HL-60 (cell line): ENCODE results near the gene TANGO6.

Experiments
- DNase-seq, 2 experiments: peaks; one replicate each; pipeline ENCODE4 v3.0.0-alpha.2; 2010 to 2020; ENCODE audit warnings: low read depth in 1 of 2, low spot score in 1 of 2
- H3K27ac ChIP-seq: fragments of 250-450 bp; sonication (Bioruptor Pico); replicated peaks from 2 replicates; pipeline ENCODE4 v1.5.1; 2020; ENCODE audit warnings: mild to moderate bottlenecking, moderate library complexity
- H3K27me3 ChIP-seq: fragments of 250-450 bp; sonication (Bioruptor Pico); 2 replicates; pipeline ENCODE4 v1.5.1; 2021; ENCODE audit warnings: mild to moderate bottlenecking, moderate library complexity; ENCODE audit not compliant: insufficient read depth, poor library complexity, severe bottlenecking
- H3K4me3 ChIP-seq: replicated peaks from 2 replicates; pipeline ENCODE4 v1.5.1; 2011; ENCODE audit warnings: mild to moderate bottlenecking, control low read depth, low read length; ENCODE audit not compliant: insufficient read depth
- GABPA ChIP-seq: IDR thresholded peaks from 2 replicates; pipeline ENCODE4 v1.6.1; 2012; ENCODE audit warnings: low read depth
- POLR2AphosphoS5 ChIP-seq: IDR thresholded peaks from 2 replicates; pipeline ENCODE4 v1.6.1; 2012; ENCODE audit warnings: low read depth
- SPI1 ChIP-seq: IDR thresholded peaks from 2 replicates; pipeline ENCODE4 v1.6.1; 2012; ENCODE audit warnings: low read depth, mild to moderate bottlenecking, borderline replicate concordance
- TF ChIP-seq, protein P1 (sequence below): IDR thresholded peaks from 2 replicates; pipeline ENCODE4 v1.6.1; 2012; ENCODE audit warnings: low read depth; ENCODE audit not compliant: insufficient replicate concordance
- TF ChIP-seq, protein P2 (sequence below): IDR thresholded peaks from one replicate; pipeline ENCODE4 v1.5.1; 2011; ENCODE audit warnings: low read length, control low read depth, inconsistent platforms; ENCODE audit not compliant: insufficient read depth

TANGO6 gene

DNA sequence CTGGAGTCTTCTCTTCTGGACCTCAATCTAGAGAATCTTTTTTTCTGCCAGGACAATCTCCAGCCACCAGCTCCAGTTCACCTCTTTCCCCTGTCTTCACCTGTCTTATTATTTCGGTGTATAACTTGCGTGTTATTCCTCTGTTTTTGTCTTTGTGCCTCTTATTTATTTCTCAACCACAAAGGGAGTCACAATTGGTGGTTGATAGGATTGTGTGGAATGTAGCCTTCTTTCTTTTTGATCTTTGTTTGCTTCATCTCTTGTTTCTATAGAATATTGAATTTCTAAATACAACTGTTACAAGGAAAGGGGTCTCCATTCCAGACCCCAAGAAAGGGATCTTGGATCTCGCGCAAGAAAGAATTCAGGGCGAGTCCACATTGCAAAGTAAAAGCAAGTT, 226.2 kb downstream of the TANGO6 start:
- Histone ChIP-seq H3K27me3 (no peaks in the 10 kb centered on the region), H3K4me3 (no peak overlapping the region), H3K27ac (no peak overlapping the region)
- TF ChIP-seq SPI1 (no peak), POLR2AphosphoS5 (no peak), GABPA (no peak)
- TF ChIP-seq, protein P1, sequence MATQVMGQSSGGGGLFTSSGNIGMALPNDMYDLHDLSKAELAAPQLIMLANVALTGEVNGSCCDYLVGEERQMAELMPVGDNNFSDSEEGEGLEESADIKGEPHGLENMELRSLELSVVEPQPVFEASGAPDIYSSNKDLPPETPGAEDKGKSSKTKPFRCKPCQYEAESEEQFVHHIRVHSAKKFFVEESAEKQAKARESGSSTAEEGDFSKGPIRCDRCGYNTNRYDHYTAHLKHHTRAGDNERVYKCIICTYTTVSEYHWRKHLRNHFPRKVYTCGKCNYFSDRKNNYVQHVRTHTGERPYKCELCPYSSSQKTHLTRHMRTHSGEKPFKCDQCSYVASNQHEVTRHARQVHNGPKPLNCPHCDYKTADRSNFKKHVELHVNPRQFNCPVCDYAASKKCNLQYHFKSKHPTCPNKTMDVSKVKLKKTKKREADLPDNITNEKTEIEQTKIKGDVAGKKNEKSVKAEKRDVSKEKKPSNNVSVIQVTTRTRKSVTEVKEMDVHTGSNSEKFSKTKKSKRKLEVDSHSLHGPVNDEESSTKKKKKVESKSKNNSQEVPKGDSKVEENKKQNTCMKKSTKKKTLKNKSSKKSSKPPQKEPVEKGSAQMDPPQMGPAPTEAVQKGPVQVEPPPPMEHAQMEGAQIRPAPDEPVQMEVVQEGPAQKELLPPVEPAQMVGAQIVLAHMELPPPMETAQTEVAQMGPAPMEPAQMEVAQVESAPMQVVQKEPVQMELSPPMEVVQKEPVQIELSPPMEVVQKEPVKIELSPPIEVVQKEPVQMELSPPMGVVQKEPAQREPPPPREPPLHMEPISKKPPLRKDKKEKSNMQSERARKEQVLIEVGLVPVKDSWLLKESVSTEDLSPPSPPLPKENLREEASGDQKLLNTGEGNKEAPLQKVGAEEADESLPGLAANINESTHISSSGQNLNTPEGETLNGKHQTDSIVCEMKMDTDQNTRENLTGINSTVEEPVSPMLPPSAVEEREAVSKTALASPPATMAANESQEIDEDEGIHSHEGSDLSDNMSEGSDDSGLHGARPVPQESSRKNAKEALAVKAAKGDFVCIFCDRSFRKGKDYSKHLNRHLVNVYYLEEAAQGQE = no peak
- TF ChIP-seq, protein P2, sequence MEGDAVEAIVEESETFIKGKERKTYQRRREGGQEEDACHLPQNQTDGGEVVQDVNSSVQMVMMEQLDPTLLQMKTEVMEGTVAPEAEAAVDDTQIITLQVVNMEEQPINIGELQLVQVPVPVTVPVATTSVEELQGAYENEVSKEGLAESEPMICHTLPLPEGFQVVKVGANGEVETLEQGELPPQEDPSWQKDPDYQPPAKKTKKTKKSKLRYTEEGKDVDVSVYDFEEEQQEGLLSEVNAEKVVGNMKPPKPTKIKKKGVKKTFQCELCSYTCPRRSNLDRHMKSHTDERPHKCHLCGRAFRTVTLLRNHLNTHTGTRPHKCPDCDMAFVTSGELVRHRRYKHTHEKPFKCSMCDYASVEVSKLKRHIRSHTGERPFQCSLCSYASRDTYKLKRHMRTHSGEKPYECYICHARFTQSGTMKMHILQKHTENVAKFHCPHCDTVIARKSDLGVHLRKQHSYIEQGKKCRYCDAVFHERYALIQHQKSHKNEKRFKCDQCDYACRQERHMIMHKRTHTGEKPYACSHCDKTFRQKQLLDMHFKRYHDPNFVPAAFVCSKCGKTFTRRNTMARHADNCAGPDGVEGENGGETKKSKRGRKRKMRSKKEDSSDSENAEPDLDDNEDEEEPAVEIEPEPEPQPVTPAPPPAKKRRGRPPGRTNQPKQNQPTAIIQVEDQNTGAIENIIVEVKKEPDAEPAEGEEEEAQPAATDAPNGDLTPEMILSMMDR = no peak
- no peak for DNase-seq

DNA sequence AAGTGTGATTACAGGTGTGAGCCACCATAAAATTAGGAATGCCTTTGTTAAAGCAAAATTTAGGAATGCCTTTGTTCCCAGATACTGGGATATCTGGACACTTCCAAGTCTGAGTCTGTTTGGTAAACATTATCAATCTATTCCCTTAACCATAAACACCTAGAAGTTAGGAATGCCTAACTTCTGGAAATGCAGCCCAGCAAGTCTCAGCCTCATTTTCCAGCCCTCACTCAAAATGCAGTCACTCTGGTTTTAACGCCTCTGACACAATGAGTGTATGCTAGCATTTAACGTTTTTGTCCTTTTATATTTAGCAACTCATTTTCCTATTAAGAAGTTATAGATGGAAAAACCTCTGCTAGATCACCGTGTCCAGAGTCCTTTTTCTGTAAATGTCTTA, 227.7 kb downstream of the TANGO6 start:
- no peak for DNase-seq
- H3K27ac ChIP-seq = 0 out of 2 replicates have a peak overlapping the region, but pooled peaks have one; percentile 5
- no peak overlapping the region for H3K4me3 ChIP-seq
- no peaks in the 10 kb centered on the region for H3K27me3 ChIP-seq
- TF ChIP-seq, protein P1 = no peak
- TF ChIP-seq GABPA (no peak), SPI1 (no peak), POLR2AphosphoS5 (no peak)
- TF ChIP-seq, protein P2 = no peak

DNA sequence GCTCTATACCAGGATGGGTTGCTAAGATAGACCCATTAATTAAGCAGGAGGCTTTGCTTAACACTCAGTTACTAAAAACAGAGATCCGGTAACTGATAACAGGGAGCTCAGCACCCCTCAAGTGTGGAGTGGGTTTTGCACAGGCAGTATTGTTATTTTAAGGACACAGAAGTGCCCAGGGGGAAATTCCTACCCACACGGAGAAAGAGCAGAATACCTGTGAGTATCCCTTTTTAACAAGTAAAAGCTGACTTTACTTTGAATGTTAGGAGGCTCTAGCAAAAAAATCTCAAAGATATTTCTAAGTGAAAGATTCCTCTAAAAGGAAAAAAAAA, 229.3 kb downstream of the TANGO6 start:
- no peak for DNase-seq
- no peak overlapping the region for H3K27ac ChIP-seq
- no peak for TF ChIP-seq GABPA
- TF ChIP-seq, protein P2 = no peak
- no peak for TF ChIP-seq POLR2AphosphoS5
- TF ChIP-seq SPI1 = no peak
- TF ChIP-seq, protein P1 = no peak
- no peak overlapping the region for H3K4me3 ChIP-seq
- H3K27me3 ChIP-seq = no peaks in the 10 kb centered on the region
